Ureter (tissue), 1 donor: ENCODE data around the gene SLC25A39. TPM values are rescaled to one million over a fixed set of nuclear protein-coding genes. Genes with fewer than 3 reads are reported as not detected.

Source experiments
- DNase-seq: peaks from one replicate; pipeline ENCODE4 v3.0.0-alpha.2; 2020; ENCODE audit warnings: low spot score
- total RNA-seq: library from RNA; stranded (reverse); gene quantifications from one replicate; pipeline ENCODE4 v1.2.4, GENCODE V29; 2023
- donor health status: DM: yes; HTN: yes; CAD: no.

SLC25A39 gene
- total RNA-seq, 1 donor from 2014 or later, result 135 TPM

DNA sequence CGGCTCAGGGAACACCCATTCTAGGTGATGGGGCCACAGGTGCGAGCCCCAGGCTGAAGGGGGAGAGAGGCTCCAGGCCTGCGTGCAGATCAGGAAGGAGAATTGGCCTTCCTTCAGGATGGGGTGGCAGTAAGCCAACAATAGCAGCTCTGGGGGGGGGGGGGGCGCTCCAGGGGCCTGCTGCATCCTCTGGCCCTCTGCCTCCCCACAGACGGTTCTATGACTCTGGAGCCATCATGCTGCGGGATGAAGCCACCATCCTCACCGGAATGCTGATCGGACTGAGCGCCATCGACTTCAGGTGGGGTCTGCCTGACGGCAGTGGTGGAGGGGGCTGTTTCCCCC lies 10.1 kb downstream of the SLC25A39 start:
- no peak for DNase-seq

DNA sequence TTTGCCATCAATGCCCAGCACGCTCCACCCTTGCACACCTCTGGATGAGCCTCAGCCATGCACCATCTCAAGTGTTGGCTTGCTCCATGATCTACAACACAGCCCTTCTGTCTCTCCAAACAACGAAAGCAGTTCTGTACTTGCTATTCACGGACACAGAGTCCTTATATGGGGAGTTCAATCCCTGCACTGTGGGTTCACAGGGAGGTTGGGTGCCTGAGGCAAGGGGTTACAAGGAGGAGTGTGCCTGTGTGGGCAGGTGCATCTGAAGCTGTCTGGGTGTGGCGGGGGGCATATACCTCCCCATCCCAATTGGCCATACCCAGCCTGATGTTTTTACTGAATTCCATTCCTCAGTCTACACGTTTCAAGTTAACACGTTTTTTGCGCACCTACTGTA lies 10.6 kb downstream of the SLC25A39 start:
- no peak for DNase-seq

DNA sequence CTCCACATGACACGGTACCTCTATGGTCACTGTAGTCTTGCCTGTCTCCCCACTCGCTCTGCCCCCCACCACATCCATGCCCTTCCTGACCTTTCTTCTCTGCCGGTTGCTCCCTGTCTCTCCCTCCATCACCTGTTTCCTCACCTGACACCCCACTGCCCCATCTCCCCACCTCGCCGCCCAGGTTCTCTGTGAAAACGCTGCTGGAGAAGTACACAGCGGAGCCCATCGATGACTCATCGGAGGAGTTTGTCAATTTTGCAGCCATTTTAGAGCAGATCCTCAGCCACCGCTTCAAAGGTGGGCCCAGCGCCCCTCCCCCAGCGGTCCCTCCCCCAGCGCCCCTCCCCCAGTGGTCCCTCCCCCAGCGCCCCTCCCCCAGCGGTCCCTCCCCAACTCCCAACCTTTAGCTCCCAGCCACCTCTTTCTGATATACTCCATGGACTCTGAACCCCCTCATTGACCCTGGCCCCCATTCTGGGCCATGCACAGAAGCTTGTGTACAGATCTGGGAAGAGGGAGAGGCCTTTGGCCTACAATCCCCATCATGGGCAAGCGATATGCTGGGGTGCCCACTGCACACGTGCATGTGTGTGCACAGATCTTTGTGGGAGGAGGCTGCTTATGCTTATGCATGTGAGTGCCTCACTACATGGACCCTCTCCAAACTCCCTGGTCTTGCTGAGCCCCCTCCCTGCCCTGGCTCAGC lies 12.1 kb downstream of the SLC25A39 start:
- no peak for DNase-seq

DNA sequence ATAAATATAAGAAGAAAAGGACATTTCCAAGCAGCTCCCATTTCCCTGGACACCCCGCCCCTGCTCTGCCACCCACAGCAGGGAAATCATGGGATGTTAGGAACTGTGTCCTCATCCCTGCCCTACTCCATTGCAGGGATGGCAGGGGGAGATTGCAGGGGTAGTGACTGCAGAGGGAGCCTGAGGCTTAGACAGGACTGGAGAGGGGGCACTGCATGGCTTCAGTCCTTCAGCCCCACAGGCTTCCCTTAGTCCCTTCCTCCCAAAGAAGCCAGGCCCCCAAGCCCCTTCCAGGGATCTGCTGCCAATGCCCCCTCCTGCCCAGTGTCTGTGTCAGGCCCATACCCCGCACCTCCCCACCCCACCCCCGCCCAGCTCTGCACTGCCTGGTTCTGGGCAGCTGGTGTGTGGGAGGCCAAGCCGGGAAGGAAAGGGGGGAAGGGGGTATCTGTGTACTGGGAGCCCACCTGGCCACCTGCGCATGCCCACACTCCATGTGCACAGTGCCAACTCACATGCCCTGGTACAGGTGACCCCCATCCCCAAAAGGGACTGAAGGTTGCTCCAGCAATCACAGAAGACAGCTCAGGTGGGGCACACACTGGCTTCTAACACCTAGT lies 13.0 kb downstream of the SLC25A39 start:
- no peak for DNase-seq

DNA sequence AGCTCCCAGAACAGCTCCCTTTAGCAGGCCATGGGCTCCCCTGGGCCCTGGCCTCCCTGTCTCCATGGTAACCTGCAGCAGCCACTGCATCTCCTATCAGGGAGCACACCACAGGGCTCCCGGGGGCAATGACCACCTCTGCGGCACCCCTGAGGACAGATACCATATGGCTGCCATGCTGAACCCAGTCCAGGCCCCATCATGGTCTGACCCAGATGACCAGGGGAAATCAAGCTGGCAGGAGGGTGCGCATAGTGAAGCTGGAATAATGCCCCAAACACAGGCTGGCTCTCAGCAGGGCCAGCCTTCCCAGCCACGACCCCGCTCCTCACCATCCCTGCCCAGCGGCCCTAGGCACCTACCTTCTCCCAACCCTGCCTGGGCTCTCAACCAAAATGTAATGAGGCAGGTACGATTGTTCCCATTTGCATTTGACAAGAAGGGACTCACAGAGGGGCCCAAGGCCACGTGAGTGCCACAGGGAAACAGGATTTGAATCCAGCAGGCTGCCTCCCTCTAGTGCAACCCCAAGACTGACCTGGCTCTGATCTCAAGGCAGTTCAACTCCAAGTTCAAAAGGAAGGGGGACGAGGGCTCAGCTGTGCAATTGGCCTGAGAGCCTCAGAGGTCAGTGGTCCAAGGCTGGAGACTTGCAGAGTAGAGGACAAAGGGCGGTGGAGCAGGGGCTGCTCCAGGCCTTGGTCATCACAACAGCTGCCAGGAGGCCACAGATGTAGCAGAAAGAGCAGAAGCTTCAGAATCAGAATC lies 13.8 kb downstream of the SLC25A39 start:
- no peak for DNase-seq

DNA sequence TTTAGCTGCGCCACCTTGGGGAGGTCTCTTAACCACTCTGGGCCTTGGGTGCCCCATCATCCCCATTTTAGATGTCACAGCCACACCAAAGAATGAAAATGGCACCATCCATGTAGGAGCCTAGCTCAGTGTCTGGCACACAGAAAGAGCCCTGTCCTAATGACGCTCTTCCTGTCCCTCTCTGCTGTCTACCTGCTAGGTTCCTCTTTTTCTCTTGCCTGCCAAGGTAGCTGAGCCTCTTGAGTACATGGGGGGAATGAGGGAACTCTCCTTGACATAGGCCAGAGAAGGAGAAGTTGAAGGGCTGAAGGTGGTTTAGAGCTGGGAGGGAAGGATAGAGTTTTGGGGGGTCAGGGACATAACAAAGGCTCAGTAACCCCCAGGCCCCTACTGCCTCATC lies 14.4 kb downstream of the SLC25A39 start:
- DNase-seq, result no peak

DNA sequence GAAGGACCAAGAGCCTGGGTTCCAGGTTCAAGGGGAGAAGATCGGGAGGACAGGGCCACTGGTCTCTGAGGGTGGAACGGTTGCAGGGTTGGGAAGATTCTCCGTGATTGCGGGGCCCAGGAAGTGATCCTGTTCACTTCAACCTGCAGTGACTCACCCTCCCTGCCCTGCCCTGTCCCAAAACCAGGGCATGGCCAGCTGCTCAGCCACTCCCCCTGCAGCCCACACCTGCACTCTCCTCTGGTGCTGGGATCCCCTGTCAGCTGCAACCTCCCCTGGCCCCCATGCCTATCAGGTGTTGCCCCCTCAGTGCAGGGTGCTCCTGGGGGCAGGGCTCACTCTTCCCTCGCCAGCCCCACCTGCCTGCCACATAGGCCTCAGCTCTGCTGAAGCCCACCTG lies 15.2 kb downstream of the SLC25A39 start:
- no peak for DNase-seq

DNA sequence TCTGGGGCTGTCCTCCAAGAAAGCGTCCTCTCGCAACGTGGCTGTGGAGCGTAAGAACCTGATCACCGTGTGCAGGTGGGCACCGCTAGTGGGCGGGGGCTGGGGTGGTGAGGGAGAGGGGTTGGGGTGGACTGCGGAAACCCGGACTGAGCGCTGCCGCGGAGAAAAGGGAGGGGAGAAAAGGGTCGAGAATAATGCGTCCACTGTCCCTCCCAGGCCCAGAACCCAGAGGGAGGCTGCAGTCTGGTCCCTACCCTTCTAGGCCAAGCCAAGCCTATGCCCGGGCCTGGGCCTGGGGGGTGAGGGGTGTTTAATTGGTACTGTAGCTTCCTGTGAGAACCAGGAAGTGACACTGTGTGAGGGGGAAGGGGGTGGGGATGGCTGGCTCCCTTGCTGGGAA lies 15.8 kb downstream of the SLC25A39 start:
- DNase-seq, result no peak

DNA sequence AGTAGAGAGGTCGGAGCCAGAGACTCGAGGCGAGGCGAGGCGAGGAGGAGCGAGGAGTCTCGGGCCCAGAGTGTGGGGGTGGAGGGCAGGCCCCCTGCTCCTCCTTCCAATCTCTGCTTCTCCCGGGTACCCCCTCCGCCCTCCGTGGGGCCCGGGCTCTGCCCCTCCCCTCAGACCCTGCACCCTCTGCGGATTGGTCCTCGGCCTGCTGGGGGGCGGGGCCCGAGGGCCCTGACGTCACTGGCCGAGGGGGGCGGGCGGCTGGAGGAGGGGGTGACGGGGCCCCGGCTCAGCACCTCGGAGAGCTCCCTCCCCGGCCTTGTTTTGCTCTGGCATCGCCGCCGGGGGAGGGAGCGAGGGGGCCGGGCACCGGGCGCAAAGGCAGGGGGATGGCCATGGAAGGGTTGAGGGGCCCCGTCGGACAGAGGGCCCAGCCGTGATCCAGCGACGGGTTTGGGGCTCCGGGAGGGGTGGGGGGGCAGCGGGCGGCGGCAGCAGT lies 16.3 kb downstream of the SLC25A39 start, which contains the start of gene RUNDC3A:
RUNDC3A (plus strand) TSS at position 282 of the 499 bp plus-strand sequence. CDS start 232 bp downstream, outside the sequence.
- DNase-seq, result peak; percentile 85

DNA sequence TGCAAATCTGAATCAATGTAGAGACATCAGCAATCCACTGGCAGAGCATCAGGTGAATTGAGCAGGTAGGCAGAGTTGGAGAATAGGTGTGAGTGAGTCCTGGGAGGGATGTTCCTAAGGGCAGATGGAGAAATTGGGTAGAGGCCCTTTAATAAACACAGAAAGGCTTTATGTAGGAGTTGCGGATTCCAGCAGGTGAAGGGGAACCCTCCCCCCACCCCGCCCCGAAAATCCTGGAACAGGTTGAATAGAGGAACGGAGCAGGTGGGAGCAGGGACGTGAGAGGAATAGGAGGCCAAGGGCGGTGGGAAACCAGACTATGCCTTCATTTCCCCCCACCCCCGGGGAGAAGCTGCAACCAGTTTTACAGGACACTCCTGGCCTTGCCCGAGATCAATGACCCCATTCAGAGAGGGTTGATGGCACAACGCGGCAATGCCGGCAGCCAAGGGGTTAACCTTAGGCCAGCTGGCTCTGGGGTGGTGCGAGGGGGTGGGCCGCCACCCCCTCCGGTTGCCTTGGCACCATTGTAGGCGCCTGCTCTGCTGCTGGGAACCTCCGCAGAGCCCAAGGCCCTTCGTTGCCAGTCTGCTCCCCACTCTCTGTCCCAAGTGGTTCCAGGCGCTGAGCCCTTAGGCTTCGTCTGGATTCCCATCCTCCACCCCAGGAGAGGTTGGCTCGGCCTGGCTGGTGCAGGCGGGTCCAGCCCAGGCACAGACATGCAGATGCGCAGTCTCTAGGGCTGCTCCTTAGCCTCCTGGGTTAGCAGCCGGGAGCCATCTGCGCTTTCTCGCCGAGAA lies 17.0 kb downstream of the SLC25A39 start:
- DNase-seq, result no peak

DNA sequence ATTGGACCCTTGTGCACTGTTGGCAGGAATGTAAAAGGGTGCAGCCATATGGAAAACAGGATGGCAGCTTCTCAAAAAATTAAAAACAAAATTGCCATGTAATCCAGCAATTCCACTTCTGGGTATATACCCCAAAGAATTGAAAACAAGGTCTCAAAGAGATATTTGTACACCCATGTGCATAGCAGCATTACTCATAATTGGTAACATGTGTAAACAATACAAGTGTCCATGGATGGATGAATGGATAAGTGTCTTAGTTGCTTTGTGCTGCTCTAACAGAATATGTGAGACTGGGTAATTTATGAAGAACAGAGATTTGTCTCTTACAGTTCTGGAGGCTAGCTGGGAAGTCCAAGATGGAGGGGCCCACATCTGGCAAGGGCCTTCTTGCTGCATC lies 20.0 kb downstream of the SLC25A39 start:
- DNase-seq, result no peak

DNA sequence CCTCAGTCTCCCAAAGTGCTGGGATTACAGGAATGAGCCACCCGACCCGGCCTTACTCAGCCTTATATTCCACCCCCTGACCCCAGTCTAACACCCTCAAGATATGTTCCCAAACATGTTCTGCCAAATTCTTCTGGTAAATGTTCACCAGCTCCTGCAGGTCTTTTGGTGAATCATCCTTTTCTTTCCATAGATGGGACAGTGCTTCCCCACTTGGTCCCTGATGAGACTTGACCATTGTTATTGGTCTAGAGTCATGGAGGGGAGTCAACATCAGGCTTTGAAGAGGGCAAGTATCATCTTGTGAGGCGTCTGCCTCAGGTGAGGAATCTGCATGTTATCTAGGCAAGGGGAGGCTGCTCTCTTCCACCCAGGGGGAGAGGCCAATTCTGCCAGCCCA lies 26.6 kb downstream of the SLC25A39 start:
- DNase-seq, result no peak

DNA sequence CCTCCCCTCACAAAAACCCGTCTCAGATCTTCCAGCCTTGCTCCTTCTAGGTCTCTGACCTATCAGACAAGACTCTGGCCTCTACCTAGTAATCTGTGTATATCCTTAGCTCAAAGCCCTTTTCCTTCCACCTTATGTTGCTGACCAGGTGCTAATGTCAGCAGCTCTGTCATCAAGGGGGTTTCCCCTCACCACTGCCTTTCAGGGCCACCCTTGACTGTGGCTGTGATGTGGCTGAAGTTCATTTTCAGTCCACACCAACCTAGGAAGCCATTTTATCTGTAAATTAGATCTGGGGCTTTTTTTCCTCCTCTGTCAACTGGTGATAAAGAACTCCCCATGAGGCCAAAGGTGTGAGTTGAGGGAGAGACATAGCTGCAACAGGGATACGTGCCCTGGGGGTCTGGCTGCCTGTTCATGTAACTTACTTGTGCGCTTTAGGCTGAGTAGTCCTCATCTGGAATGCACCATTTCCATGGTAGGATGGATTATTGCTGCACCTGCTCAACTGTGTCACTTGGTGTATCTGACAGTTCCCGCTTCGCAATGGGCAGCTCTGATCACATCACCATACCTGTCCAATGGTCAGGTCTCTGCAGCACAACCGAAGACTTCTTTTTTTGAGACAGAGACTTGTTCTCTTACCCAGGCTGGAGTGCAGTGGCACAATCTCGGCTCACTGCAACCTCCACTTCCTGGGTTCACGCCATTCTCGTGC lies 31.0 kb downstream of the SLC25A39 start:
- DNase-seq, result no peak

DNA sequence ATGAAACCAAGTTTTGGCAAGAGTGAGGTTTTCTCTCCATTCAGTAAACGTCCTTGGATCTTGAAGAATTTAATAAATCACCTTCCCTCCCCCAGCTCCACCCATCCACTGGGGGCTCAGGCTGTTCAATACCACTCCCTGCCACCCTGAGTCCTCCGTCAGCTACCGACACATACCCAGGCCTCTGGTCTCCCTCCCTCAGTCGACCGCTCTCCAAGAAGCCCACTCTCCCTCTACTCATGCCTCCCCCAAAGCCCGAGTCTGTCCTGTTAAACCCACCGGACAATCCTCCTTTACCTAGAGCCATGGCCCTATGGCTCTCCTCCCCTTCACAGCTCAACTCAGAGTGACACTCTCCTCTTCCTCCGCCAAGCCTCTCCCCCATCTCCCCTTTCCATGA lies 37.0 kb downstream of the SLC25A39 start:
- DNase-seq, result no peak

DNA sequence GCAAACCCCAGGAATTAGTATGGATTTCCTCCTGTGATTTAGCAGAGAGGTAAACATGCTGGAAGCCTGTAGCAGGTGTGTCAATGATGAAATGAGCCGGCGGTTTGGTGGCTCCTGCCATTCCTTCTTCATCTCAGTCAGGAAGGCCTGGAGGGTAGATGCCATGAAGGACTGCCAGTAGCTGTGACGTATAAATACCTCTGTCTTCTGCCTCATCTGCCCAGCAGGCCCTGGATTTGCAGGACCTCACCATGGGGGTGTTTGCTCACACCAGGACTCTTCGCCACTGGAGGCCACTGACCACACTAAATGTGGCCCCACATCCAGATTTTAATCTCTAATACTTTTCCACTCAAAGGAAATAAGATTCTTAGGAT lies 40.6 kb downstream of the SLC25A39 start:
- DNase-seq, result no peak

DNA sequence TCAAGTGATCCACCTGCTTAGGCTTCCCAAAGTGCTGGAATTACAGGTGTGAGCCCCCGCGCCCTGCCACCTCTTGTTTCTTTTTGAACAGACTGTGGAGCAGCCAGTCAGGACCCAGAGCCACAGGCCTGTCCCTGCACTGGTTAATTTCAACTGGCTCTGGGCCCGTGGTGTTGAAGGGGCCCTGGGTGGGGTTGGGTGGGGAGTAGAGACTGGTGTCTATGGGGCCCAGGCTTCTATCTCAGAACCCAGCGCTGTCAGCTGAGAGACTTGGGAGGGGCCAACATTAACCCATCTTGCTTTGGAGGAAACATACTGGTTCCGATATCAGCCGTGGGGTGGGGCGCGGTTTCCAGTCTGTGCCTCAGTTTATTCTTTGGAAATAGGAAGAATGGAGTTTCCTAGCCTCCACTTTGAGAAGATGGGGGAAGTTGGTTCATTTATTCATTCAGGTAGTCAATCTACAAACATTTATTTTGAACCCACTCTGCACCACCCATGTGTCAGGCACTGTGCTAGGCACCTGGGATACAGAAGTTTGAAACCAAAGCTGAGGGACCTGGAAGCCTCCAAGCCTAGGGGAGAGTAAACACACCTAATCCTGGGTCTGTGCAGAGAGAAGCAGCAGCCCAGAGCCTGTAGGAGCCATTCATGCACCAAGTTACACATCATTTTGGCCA lies 41.1 kb downstream of the SLC25A39 start:
- DNase-seq, result no peak

DNA sequence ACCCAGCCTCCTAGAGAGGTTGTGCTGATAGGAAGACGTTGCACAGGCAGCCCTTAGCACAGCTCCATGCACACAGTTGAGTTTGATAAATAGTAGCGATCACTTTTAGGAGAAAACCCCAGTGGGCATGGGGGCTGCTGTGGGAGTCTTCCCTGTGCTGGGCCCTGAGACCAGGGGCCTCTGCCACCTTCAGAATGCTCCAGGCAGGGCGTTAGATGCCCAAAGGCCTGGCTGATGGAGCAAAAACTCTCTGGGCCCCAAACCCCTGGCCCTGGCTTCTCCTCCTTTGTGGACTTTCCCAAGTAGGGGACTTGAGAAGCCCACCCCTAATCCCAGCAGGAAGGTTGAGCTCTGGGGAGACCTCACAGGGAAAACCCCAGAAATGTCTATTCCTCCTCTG lies 42.4 kb downstream of the SLC25A39 start:
- no peak for DNase-seq

DNA sequence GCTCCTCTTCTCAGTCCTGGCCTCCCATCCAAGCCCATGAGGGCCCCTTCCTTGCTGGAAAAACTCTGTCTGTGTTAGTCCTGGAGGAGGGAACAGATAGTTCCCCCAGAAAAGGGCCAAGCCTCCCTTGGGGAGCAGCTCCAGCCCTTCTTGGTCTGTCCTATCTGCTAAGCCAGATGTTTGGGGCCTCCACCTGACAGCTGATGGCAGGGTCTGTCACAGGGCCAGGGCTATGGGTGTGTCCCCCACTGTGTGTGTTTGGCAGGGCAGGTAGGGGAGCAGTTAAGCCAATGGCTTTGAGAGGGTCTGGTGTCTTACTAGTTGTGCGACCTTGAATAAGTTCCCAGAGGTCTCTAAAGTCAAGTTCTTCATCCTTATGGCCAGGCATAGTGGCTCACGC lies 43.1 kb downstream of the SLC25A39 start:
- no peak for DNase-seq

DNA sequence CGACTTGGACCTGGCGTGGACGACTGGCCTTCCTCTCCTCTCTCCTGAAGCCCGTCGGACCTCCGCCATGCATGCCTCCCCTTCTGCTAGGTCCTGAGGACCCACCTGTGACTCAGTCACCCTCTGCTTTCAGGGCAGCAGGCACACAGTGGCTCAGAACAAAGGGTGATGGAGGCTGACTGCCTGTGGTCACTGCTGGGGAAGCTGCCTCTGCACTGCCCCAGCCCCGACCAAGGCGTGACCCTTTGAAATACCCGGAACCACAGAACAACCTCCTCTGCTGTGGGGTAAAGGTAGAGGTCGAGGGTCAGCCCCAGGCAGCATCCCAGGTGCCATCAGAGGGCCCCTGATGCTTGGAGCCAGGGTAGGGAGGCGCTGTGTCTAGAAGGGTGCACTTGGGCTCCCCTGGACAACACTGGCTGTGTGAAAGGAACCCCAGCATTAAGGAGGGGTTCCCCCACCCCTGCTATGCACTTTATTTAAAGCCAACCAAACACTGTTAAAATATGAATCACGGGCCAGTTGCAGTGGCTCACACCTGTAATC lies 44.2 kb downstream of the SLC25A39 start:
- no peak for DNase-seq

DNA sequence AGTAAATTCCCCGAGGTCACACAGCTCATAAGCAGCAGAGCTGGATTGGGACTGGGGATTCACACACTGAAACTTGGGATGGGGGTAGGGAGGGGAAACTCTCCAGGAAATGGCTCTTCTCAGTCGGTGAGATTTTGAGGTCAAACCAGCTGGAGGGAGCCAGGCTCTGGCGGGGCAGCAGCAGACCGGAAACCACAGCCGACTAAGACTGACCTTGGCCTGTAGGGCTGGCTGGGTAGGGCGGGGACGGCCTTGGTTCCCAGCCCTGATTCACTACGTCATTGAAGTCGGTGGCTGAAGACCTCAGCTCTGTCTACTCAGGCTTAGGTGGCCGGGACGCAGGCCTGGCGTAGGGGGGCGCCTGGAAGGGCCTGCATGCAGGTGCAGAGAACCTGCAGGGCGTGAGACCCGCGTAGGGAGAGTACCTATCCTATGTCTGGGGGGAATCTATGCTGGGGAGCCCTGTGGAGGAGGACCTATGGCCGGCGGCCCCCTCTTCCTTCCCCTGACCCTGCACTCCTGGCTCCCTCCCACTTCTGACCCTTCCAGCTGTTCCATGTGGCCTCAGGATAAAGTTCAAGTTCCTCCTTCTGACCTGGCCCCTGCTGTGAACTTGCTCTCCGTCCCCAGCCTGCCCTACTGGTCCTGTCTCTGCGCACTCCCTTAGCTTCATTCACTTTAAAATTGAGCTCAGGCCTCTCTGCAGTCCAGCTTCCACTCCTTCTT lies 44.8 kb downstream of the SLC25A39 start:
- DNase-seq, result peak; percentile 64
